C4-2B (cell line): ENCODE results near the gene COG6.

Experiments used
- CTCF ChIP-seq: fragments of 450-650 bp; conservative IDR thresholded peaks from 2 replicates; pipeline ENCODE4 v1.5.1; 2017; ENCODE audit warnings: mild to moderate bottlenecking
- ZFX ChIP-seq: fragments of 450-650 bp; IDR thresholded peaks from 2 replicates; pipeline ENCODE4 v1.6.1; 2017

- TF ChIP-seq CTCF (no peak), ZFX (no peak)
These were observed 93.5 kb downstream of the COG6 start for GRCh38 chr13:39748961-39749360.
